Type B pancreatic cell (in vitro differentiated cells): ENCODE results near the gene BDH1. TPM values are rescaled to one million over a fixed set of nuclear protein-coding genes. Genes with fewer than 3 reads are reported as not detected.

ENCODE experiments used
- DNase-seq: peaks from one replicate; pipeline ENCODE4 v3.0.0; 2021; ENCODE audit warnings: mixed read lengths; ENCODE audit not compliant: unreplicated experiment; ENCODE audit errors: extremely low spot score
- H3K27ac Mint-ChIP-seq: 2 replicates; pipeline ENCODE4 v1.8.0; 2021; ENCODE audit warnings: mild to moderate bottlenecking, mixed read lengths
- H3K27me3 Mint-ChIP-seq: 2 replicates; pipeline ENCODE4 v1.8.0; 2021; ENCODE audit warnings: mixed read lengths
- H3K36me3 Mint-ChIP-seq: 2 replicates; pipeline ENCODE4 v1.8.0; 2021; ENCODE audit warnings: mixed read lengths
- H3K4me1 Mint-ChIP-seq: one replicate; pipeline ENCODE4 v1.8.0; 2021; ENCODE audit warnings: mixed read lengths; ENCODE audit not compliant: unreplicated experiment
- H3K4me3 Mint-ChIP-seq: 2 replicates; pipeline ENCODE4 v1.8.0; 2021; ENCODE audit warnings: mild to moderate bottlenecking, mixed read lengths
- H3K9me3 Mint-ChIP-seq: 2 replicates; pipeline ENCODE4 v1.8.0; 2021; ENCODE audit warnings: mixed read lengths
- total RNA-seq: library from RNA; stranded (reverse); gene quantifications from 2 replicates; pipeline ENCODE4 v1.2.1, GENCODE V29; 2021; ENCODE audit warnings: low replicate concordance
- TF ChIP-seq, protein P1 (sequence below): fragments of 200-600 bp; sonication (generic); conservative IDR thresholded peaks from 2 replicates; pipeline ENCODE4 v1.5.0; 2021; ENCODE audit warnings: antibody characterized with exemption, mild to moderate bottlenecking

The BDH1 gene
- total RNA-seq, 1 donor from 2014 or later, result 32.0 TPM

DNA sequence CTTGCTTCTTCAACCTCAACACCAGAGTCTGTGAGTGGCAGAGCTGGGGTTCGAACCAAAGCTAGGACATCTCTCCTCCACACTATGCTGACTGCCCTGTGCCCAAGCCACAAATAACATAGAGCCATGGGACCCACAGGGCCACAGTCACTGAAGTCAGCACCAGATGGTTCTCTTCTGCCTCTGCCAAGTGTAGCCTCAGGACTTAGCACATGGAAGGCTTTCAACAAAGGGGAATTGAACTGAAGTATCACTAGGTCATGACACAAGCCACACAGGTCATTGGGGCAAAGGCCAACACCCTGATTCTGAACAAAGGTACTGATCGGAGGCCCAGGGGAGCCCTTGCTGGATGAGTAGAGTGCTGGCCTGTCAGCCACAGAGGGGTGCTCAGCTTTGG, 83.6 kb downstream of the BDH1 start:
- no peak for DNase-seq
- peaks cover 10% of the 10 kb centered on the region for H3K27me3 Mint-ChIP-seq
- H3K4me1 Mint-ChIP-seq, result peaks cover 43% of the 10 kb centered on the region
- no peaks in the 10 kb centered on the region for H3K9me3 Mint-ChIP-seq
- H3K27ac Mint-ChIP-seq, result no peak overlapping the region
- TF ChIP-seq, protein P1, sequence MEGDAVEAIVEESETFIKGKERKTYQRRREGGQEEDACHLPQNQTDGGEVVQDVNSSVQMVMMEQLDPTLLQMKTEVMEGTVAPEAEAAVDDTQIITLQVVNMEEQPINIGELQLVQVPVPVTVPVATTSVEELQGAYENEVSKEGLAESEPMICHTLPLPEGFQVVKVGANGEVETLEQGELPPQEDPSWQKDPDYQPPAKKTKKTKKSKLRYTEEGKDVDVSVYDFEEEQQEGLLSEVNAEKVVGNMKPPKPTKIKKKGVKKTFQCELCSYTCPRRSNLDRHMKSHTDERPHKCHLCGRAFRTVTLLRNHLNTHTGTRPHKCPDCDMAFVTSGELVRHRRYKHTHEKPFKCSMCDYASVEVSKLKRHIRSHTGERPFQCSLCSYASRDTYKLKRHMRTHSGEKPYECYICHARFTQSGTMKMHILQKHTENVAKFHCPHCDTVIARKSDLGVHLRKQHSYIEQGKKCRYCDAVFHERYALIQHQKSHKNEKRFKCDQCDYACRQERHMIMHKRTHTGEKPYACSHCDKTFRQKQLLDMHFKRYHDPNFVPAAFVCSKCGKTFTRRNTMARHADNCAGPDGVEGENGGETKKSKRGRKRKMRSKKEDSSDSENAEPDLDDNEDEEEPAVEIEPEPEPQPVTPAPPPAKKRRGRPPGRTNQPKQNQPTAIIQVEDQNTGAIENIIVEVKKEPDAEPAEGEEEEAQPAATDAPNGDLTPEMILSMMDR, result no peak
- H3K36me3 Mint-ChIP-seq, result no peaks in the 10 kb centered on the region
- no peak overlapping the region for H3K4me3 Mint-ChIP-seq

DNA sequence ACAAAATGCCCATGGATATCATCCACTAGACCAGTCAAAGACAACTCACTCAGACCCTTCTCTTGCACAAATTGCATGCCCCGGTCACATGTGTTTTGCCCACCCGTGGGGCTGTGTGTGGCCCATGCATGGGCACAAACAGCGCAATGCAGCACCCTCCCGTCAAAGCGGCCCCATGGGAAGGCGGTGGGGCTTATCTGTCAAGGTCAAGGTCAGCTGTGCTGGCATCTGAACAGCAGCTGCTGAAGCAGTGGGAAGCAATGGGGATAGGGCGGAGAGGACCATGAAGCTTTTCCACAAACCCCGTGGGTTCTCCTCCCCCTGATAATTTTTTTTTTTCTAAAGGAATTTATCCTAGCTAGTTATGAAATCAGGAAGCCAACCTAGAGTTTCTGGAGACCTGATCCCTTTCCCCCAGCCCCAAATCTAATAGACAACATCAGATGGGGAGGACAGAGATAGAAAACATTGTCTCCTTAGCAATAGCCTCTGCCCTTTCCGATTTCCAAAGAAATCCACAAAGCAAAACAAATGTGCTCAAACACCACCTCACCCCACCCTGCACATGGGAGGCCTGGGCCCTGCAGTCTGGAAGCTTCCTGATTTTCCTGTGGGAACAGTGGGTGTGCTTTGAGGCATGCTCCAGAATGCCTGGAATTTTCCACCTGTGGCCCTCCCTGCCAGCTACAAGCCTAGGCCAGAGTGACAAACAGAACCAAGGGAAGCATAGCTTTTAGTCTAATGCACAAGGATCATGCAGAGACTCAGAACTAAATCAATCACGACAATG, 84.4 kb downstream of the BDH1 start:
- peaks cover 49% of the 10 kb centered on the region for H3K4me1 Mint-ChIP-seq
- no peak overlapping the region for H3K27ac Mint-ChIP-seq
- H3K36me3 Mint-ChIP-seq, result no peaks in the 10 kb centered on the region
- peaks cover 10% of the 10 kb centered on the region for H3K27me3 Mint-ChIP-seq
- H3K9me3 Mint-ChIP-seq, result no peaks in the 10 kb centered on the region
- no peak overlapping the region for H3K4me3 Mint-ChIP-seq
- DNase-seq, result no peak
- TF ChIP-seq, protein P1, result no peak

DNA sequence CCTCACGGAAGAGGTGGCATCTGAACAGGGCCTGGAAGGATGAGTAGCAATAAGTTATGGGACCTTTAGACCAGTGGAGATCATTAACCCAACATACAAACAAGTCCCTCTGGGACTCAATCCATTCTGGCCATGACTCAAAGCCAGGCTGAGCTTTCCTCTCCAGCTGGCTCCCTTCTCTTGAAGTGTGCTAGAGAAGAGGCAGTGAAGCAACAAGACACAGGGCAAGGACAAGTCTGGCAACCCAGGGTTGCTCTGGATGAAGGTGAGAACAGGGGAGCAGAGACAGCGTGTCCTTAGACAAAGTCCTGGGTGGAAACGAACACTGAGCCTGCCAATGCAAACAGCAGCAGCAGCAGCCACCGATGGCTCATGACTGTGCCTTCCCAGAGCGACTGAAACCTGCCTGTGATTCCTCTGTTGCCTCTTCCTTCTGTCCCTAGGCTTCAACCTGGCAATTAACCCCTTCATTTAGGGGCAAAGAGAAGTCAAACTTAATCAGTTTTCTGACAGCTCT, 86.8 kb downstream of the BDH1 start:
- no peak for DNase-seq
- H3K4me1 Mint-ChIP-seq, result peaks cover 70% of the 10 kb centered on the region

DNA sequence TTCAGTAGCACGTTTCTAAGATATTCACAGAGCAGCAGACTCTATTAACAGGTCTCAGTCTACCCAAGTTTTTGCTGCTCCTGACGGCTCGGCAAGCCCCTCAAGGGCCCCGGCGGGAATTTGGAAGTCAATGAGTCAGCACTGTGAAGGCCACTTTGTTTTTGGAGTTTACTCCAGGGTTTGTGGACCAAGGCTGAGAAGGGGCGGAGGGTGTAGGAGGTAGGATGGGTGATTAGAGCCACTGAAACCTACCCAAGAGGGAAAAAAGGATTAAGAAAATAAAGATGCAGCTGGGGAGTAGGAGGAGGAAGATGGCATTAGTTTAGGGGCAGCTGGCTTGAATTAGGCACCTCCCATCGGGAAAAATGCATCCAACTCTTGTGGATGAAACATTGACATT, 87.6 kb downstream of the BDH1 start:
- Mint-ChIP-seq H3K27me3 (peaks cover 10% of the 10 kb centered on the region), H3K9me3 (no peaks in the 10 kb centered on the region), H3K36me3 (no peaks in the 10 kb centered on the region), H3K27ac (no peak overlapping the region), H3K4me3 (no peak overlapping the region), H3K4me1 (peaks cover 67% of the 10 kb centered on the region)
- TF ChIP-seq, protein P1, result no peak
- no peak for DNase-seq

More for the DNA sequence above, 86.8 kb downstream of the BDH1 start:
- TF ChIP-seq, protein P1, result no peak
- Mint-ChIP-seq H3K9me3 (no peaks in the 10 kb centered on the region), H3K36me3 (no peaks in the 10 kb centered on the region), H3K27me3 (peaks cover 10% of the 10 kb centered on the region), H3K4me3 (no peak overlapping the region), H3K27ac (no peak overlapping the region)

DNA sequence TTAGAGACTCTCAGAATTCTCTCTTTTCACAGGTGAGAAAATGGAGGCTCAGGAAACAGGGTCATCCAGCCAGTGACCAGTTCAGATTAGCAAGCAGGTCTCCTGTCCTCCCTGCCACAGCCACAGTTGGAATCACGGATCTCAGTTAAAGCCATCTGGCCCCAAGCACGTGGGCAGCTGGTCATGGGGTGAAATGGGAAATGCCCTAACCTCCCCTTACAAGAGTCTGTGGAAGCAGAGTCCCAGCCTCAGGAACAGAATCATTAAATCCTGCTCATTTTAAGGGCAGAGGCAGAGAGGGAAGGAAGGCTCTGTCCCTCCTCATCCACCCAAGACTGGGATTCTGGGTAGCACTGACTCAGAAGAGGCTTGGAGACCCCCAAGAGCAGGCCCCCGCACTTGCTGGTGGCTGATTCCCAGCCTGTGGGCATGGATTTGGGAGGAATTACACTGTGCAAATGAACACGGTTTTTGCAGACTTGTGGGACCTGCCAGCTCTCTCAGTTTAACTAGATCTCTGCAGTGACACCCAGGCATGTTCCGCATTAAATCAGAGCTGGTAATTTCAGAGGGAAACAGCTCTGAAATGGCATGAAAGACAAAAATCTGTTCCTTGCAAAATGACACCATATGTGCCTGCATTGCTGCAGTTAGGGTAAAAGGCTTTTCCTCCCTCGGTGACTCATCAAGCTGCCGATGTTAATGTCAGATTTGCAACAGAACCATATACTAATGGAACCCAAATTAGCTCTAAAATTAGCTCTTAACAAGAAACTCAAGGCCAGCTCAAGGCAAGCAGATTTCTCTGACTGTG, 89.0 kb downstream of the BDH1 start:
- H3K4me1 Mint-ChIP-seq, result peaks cover 64% of the 10 kb centered on the region
- H3K27me3 Mint-ChIP-seq, result peaks cover 10% of the 10 kb centered on the region
- no peaks in the 10 kb centered on the region for H3K36me3 Mint-ChIP-seq
- peak overlapping the region; percentile 10 for H3K27ac Mint-ChIP-seq
- H3K4me3 Mint-ChIP-seq, result peak overlapping the region; percentile 13
- no peak for DNase-seq
- no peaks in the 10 kb centered on the region for H3K9me3 Mint-ChIP-seq
- TF ChIP-seq, protein P1, result no peak
